ENCODE results near the gene ADI1. TPM values are rescaled to one million over a fixed set of nuclear protein-coding genes. Genes with fewer than 3 reads are reported as not detected.
A peak's percentile ranks its signal among the peaks of the same experiment; 100 is the strongest.

ADI1 gene
- polyA plus RNA-seq, 1 experiment: 53.3 TPM

DNA sequence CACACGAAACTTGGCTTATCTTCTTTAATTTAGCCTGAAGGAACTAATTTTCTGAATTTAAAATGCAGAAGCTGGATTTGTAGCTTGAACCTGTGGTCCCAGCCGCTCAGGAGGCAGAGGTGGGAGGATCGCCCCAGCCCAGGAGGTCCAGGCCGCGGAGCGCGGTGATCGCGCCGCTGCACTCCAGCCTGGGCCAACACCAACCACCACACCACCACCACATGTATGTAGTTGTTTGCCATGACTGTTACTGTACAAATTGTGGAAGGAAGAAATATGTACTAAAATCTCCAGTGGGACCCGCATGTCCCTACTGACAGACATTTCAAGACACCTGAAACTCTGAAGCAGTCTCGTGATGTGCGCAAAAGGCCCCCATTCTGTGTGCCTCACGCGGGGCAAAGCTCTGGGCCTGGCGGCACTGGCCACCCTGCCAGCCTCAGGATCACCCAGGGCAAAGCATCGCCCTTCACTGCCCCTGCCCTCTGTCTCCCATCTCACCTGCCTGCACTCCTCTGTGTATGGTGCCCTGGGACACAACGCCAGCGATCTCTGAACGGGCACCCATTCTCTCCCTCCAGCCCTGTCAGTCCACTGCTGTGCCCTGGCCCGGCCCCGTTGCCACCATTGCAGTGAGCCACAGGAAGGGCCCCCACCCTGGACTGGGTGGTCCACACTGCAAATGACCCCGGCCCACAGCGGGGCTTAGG is 10.1 kb upstream of the ADI1 start:
- TF ChIP-seq, protein P1, sequence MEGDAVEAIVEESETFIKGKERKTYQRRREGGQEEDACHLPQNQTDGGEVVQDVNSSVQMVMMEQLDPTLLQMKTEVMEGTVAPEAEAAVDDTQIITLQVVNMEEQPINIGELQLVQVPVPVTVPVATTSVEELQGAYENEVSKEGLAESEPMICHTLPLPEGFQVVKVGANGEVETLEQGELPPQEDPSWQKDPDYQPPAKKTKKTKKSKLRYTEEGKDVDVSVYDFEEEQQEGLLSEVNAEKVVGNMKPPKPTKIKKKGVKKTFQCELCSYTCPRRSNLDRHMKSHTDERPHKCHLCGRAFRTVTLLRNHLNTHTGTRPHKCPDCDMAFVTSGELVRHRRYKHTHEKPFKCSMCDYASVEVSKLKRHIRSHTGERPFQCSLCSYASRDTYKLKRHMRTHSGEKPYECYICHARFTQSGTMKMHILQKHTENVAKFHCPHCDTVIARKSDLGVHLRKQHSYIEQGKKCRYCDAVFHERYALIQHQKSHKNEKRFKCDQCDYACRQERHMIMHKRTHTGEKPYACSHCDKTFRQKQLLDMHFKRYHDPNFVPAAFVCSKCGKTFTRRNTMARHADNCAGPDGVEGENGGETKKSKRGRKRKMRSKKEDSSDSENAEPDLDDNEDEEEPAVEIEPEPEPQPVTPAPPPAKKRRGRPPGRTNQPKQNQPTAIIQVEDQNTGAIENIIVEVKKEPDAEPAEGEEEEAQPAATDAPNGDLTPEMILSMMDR (IDR thresholded peaks at IDR 0.05; ENCODE audit: insufficient read depth, low read depth, low read length): no peak
- no peak overlapping the region for H3K4me3 ChIP-seq (ENCODE audit: low read depth, low read length)
- no peaks in the 10 kb centered on the region for H3K27me3 ChIP-seq (ENCODE audit: control insufficient read depth, insufficient read depth, low read length)
- ChIA-PET POLR2A (no interaction called here), CTCF (interaction anchor here (1.1 kb wide), 1 partner anchor 68 kb away, joined by 4 read pairs; no protein-coding TSS in a partner anchor)
- no peak for DNase-seq (ENCODE audit: low read depth)
- H3K36me3 ChIP-seq (ENCODE audit: control insufficient read depth, insufficient read depth, low read length): no peaks in the 10 kb centered on the region

DNA sequence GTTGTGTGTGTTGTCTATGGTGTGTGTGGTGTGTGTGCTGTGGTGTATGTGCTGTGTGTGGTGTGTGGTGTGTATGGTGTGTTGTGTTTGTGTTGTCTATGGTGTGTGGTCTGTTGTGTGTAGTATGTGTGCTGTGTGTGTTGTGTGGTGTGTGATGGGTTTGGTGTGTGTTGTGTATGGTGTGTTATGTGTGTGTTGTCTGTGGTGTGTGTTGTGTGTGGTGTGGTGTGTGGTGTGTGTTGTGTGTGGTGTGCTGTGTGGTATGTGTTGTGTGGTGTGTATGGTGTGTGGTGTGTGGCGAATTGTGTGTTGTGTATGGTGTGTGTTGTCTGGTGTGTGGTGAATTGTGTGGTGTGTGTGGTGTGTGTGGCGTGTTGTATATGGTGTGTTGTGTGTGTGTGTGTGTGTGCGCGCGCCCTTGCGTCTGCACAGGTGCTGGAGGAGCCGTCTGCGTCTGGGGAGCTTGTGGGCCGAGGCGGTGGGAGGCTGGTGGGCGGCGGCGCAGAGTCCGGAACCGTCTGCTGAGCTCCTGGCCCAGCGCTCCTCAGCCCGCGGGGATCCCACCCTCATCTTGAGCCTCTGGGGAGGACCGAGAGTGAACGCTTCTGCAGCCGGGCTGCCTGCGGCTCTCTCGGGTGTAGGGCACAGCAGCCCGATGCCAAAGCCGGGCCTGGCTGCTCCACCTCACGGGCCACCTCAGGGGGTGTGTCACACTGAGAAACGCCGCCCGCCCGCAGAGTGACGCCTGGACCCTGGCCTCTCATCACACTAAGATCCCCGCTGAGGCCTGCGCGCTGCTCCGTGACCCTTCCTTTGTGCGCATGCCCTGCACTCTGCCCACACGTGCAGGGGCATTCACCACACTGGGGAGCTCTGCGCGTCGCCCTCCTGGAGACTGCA is 8.8 kb upstream of the ADI1 start:
- Histone ChIP-seq H3K27me3 (ENCODE audit: control insufficient read depth, insufficient read depth, low read length) (no peaks in the 10 kb centered on the region), H3K4me3 (ENCODE audit: low read depth, low read length) (no peak overlapping the region), H3K36me3 (ENCODE audit: control insufficient read depth, insufficient read depth, low read length) (no peaks in the 10 kb centered on the region)
- CTCF ChIA-PET: interaction anchor here (1.1 kb wide), 1 partner anchor 66 kb away, joined by 4 read pairs; no protein-coding TSS in a partner anchor
- DNase-seq (ENCODE audit: low read depth): no peak
- TF ChIP-seq, protein P1 (IDR thresholded peaks at IDR 0.05; ENCODE audit: insufficient read depth, low read depth, low read length): no peak
- POLR2A ChIA-PET: no interaction called here

DNA sequence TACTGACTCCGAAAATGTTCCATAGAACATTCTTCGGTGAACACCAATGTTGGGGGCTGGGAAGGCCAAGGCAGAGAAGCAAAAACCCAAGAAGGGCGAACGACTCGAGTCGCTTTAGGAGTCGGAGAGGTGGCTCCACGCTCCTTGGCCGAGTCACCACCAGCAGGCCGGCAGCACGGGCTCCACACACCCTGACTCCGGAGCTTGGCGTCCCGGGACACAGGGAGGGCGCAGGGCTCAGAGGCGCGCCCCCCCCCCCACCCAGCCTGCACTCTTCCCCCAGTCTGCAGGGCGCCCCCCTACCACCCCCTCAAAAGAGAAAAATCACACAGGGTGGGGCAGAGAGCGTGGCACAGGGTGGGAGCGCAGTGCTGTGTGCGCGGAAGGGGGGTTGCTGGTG is 7.5 kb upstream of the ADI1 start:
- no peak for DNase-seq (ENCODE audit: low read depth)
- ChIA-PET POLR2A (no interaction called here), CTCF (no interaction called here)
- TF ChIP-seq, protein P1 (IDR thresholded peaks at IDR 0.05; ENCODE audit: insufficient read depth, low read depth, low read length): no peak
- H3K36me3 ChIP-seq (ENCODE audit: control insufficient read depth, insufficient read depth, low read length): no peaks in the 10 kb centered on the region
- H3K4me3 ChIP-seq (ENCODE audit: low read depth, low read length): no peak overlapping the region
- H3K27me3 ChIP-seq (ENCODE audit: control insufficient read depth, insufficient read depth, low read length): no peaks in the 10 kb centered on the region

- TF ChIP-seq, protein P1 (IDR thresholded peaks at IDR 0.05; ENCODE audit: insufficient read depth, low read depth, low read length): no peak
- DNase-seq (ENCODE audit: low read depth): peak; percentile 11
- no peak overlapping the region for H3K4me3 ChIP-seq (ENCODE audit: low read depth, low read length)
- CTCF ChIA-PET: interaction anchor here (0.6 to 2.6 kb wide), 2 partner anchors 12 to 84 kb away, joined by 3 to 8 read pairs; no protein-coding TSS in a partner anchor
- POLR2A ChIA-PET: no interaction called here
- no peaks in the 10 kb centered on the region for H3K36me3 ChIP-seq (ENCODE audit: control insufficient read depth, insufficient read depth, low read length)
- H3K27me3 ChIP-seq (ENCODE audit: control insufficient read depth, insufficient read depth, low read length): no peaks in the 10 kb centered on the region
Measured at GRCh38 chr2:3523551-3524041, 4.3 kb upstream of the ADI1 start.

DNA sequence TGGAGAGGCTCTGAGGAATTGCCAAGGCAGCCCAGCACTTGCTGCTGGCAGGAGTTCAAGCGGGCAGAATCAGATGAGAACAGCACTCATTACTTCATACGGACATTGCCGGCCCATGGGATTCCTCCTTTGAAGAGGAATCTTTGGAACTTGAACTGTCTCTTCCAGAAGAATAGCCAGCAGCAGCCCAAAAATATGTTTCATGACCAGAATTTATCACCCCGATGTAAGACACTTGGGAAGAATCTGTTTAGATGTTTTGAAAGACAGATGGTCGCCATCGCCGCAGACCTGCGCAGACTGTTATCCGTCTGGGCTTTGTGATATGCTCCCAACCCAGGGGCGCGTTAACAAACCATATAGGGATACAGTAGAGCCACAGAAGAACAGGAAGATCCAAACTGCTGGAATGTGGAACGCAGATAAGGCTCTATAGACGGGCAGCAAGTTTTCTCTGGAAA is 3.7 kb upstream of the ADI1 start:
- no peak for DNase-seq (ENCODE audit: low read depth)
- H3K4me3 ChIP-seq (ENCODE audit: low read depth, low read length): no peak overlapping the region
- no peaks in the 10 kb centered on the region for H3K36me3 ChIP-seq (ENCODE audit: control insufficient read depth, insufficient read depth, low read length)
- TF ChIP-seq, protein P1 (IDR thresholded peaks at IDR 0.05; ENCODE audit: insufficient read depth, low read depth, low read length): no peak
- ChIA-PET POLR2A (no interaction called here), CTCF (interaction anchor here (2.6 kb wide), 1 partner anchor 13 kb away, joined by 8 read pairs; no protein-coding TSS in a partner anchor)
- H3K27me3 ChIP-seq (ENCODE audit: control insufficient read depth, insufficient read depth, low read length): no peaks in the 10 kb centered on the region

Data from BJ (cell line).